Tracheal epithelial cell (primary cell): ENCODE measurements around the gene ADM5. TPM values are rescaled to one million over a fixed set of nuclear protein-coding genes. Genes with fewer than 3 reads are reported as not detected.

Experiments
- total RNA-seq: library from RNA; depleted of rRNA; stranded (reverse); fragments of >200 nt; gene quantifications from 2 replicates; pipeline ENCODE4 v1.2.1, GENCODE V29; 2014

ADM5 gene
- total RNA-seq = 0.64 and 0.72 TPM in 2 replicates

GRCh38 chr19:49689133-49690078 is at the start of gene ADM5:
Gene ADM5, plus strand, starts transcription at chr19:49689594. Its CDS starts 244 bp downstream, at chr19:49689838.

GRCh38 chr19:49640113-49640898 is 49.1 kb upstream of the ADM5 start, which contains the start of gene RRAS:
Gene RRAS, minus strand, starts transcription at chr19:49640143. Its CDS starts 45 bp downstream, at chr19:49640098.

GRCh38 chr19:49641688-49642491 is 47.5 kb upstream of the ADM5 start, which contains the start of gene SCAF1:
Gene SCAF1, plus strand, starts transcription at chr19:49642209. Its CDS starts 2,818 bp downstream, at chr19:49645027.

GRCh38 chr19:49665351-49666119 is 23.9 kb upstream of the ADM5 start, which contains the start of the genes BCL2L12 and IRF3:
Gene BCL2L12, plus strand, starts transcription at chr19:49665933. Its CDS starts 760 bp downstream, at chr19:49666693.
Gene IRF3, minus strand, starts transcription at chr19:49665857. Its CDS starts 1,019 bp downstream, at chr19:49664838.

GRCh38 chr19:49677231-49677900 is 12.0 kb upstream of the ADM5 start, which contains the start of gene PRMT1:
Gene PRMT1, plus strand, starts transcription at chr19:49677271. Its CDS starts 10 bp downstream, at chr19:49677281.

GRCh38 chr19:49690656-49691242 is 1.4 kb downstream of the ADM5 start, which contains the start of gene CPT1C:
Gene CPT1C, plus strand, starts transcription at chr19:49691116. Its CDS starts 1,137 bp downstream, at chr19:49692253.

Other genes with a start within 250 kb of the ADM5 start
- gene SLC17A7, start 248.1 kb upstream of the ADM5 start, total RNA-seq = not detected in 2 replicates
- 98.9 and 148 TPM in 2 replicates for gene PIH1D1, start 237.8 kb upstream of the ADM5 start, total RNA-seq
- gene ALDH16A1, start 236.4 kb upstream of the ADM5 start, total RNA-seq = 23.7 and 48.0 TPM in 2 replicates
- not detected in 2 replicates for gene FLT3LG, start 215.4 kb upstream of the ADM5 start, total RNA-seq
- gene RPL13A, start 202.0 kb upstream of the ADM5 start, total RNA-seq = 6,353 and 8,609 TPM in 2 replicates
- 5,302 and 8,401 TPM in 2 replicates for gene RPS11, start 193.2 kb upstream of the ADM5 start, total RNA-seq
- 25.8 and 32.6 TPM in 2 replicates for gene FCGRT, start 176.9 kb upstream of the ADM5 start, total RNA-seq
- gene RCN3, start 161.6 kb upstream of the ADM5 start, total RNA-seq = 1.7 and 1.9 TPM in 2 replicates
- gene NOSIP, start 109.0 kb upstream of the ADM5 start, total RNA-seq = 63.5 and 88.0 TPM in 2 replicates
- gene PRRG2, start 108.3 kb upstream of the ADM5 start, total RNA-seq = 6.0 and 7.2 TPM in 2 replicates
- 0.96 and 2.1 TPM in 2 replicates for gene PRR12, start 98.4 kb upstream of the ADM5 start, total RNA-seq
- 22.8 and 34.9 TPM in 2 replicates for gene RRAS, start 49.5 kb upstream of the ADM5 start, total RNA-seq
- gene SCAF1, start 47.4 kb upstream of the ADM5 start, total RNA-seq = 14.2 and 16.4 TPM in 2 replicates
- 98.1 and 111 TPM in 2 replicates for gene IRF3, start 23.7 kb upstream of the ADM5 start, total RNA-seq
- gene BCL2L12, start 23.7 kb upstream of the ADM5 start, total RNA-seq = 2.4 and 3.8 TPM in 2 replicates
- 264 and 577 TPM in 2 replicates for gene PRMT1, start 12.3 kb upstream of the ADM5 start, total RNA-seq
- 1.4 and 1.9 TPM in 2 replicates for gene CPT1C, start 1.5 kb downstream of the ADM5 start, total RNA-seq
- not detected in 2 replicates for gene TSKS, start 73.7 kb downstream of the ADM5 start, total RNA-seq
- 39.2 and 39.5 TPM in 2 replicates for gene AP2A1, start 77.4 kb downstream of the ADM5 start, total RNA-seq
- gene FUZ, start 123.7 kb downstream of the ADM5 start, total RNA-seq = 8.5 and 22.9 TPM in 2 replicates
- gene MED25, start 128.7 kb downstream of the ADM5 start, total RNA-seq = 14.0 and 15.6 TPM in 2 replicates
- 24.7 and 38.1 TPM in 2 replicates for gene PTOV1, start 161.6 kb downstream of the ADM5 start, total RNA-seq
- gene PNKP, start 178.0 kb downstream of the ADM5 start, total RNA-seq = 31.5 and 34.7 TPM in 2 replicates
- 2.8 and 5.3 TPM in 2 replicates for gene AKT1S1, start 187.8 kb downstream of the ADM5 start, total RNA-seq
- 3.4 and 3.9 TPM in 2 replicates for gene TBC1D17, start 188.1 kb downstream of the ADM5 start, total RNA-seq
- 0.21 and 4.8 TPM in 2 replicates for gene IL4I1, start 207.3 kb downstream of the ADM5 start, total RNA-seq
- gene ATF5, start 239.6 kb downstream of the ADM5 start, total RNA-seq = 1.3 and 3.4 TPM in 2 replicates
- gene NUP62, start 239.9 kb downstream of the ADM5 start, total RNA-seq = 19.8 and 20.2 TPM in 2 replicates